ENCODE results near the gene TMUB2.

GRCh38 chr17:44206825-44207155 lies 20.0 kb downstream of the TMUB2 start:
- TF ChIP-seq HDAC1 (IDR thresholded peaks at IDR 0.05) (no peak), CBX3 (IDR thresholded peaks at IDR 0.05; ENCODE audit: borderline replicate concordance in 1 of 2, low read length in 2 of 2) (no peak), ZNF174 (CRISPR knock-in tag; IDR thresholded peaks at IDR 0.05) (no peak), ZNF3 (CRISPR knock-in tag; IDR thresholded peaks at IDR 0.05) (no peak), KLF10 (CRISPR knock-in tag; IDR thresholded peaks at IDR 0.05) (no peak), JUN (IDR thresholded peaks at IDR 0.05; ENCODE audit: borderline replicate concordance, low read depth, low read length) (no peak), JUN (CRISPR knock-in tag; IDR thresholded peaks at IDR 0.05; ENCODE audit: borderline replicate concordance) (no peak), POU5F1 (IDR thresholded peaks at IDR 0.05; ENCODE audit: borderline replicate concordance, low read depth, low read length, partially characterized antibody) (no peak)

All from K562 (cell line).